SIG-M5 treated with dmso at 0.1 percent for 504 hours (cell line): Measurements from ENCODE around the gene IRAK3.
"Not testable (repeated sequence)": the region's sequence is repeated elsewhere in the genome, so short reads cannot be mapped to it uniquely, and the experiment has no call there.

ENCODE experiments used
- DNase-seq: peaks from one replicate; lab custom pipeline; 2025; ENCODE audit not compliant: unreplicated experiment; lab: John Stamatoyannopoulos, UW

The IRAK3 gene

DNA sequence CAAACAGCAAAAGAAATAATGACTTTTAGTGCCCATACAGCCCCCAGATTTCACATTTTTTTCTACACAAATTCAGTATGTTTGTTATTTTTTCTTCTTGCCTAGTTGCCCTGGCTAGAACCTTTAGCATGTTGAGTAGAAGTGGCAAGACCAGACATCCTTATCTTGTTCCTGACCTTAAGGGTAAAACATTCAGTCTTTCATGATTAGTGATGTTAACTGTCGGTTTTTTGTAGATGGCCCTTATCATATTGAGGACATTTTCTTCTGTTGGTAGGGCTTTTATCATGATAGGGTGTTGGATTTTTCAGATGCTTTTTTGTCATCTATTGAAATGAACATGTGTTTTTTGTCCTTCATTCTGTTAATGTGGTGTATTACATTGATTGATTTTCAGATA is 17.1 kb downstream of the IRAK3 start:
- DNase-seq, result no peak

DNA sequence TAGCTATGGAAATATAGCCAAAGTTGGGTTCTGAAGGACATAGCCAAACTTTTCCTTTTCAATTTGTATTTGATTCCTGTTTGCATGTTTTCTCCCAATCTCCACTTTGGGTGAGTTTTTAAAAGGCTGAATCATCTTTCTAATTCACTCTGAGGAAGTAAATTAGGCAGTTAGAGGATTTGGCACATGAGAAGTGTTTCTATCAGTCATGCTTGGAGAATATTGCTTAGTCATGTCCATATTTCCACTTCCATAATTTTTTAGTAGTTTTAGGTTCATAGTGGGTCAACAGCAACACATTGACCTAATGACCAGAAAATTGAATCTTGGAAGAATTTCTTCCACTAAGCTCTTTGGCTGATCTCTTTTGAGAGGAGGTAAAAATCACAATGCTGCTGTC is 21.8 kb downstream of the IRAK3 start:
- DNase-seq, result peak; percentile 50

DNA sequence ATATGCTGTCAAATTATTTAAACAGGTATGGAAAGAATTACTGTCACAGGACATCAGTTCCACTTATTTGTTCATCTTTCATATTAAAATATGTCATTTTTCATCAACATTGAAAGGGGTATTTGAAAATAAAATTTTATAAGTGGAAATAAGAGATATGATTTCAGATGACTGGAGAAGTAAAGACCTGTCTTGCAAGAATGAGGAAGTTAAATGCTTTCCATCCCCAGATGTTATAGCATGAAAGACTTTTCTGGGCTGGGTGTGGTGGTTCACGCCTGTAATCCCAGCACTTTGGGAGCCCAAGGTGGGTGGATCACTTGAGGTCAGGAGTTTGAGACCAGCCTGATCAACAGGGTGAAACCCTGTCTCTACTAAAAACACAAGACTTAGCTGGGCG is 22.6 kb downstream of the IRAK3 start:
- not testable (repeated sequence) for DNase-seq

DNA sequence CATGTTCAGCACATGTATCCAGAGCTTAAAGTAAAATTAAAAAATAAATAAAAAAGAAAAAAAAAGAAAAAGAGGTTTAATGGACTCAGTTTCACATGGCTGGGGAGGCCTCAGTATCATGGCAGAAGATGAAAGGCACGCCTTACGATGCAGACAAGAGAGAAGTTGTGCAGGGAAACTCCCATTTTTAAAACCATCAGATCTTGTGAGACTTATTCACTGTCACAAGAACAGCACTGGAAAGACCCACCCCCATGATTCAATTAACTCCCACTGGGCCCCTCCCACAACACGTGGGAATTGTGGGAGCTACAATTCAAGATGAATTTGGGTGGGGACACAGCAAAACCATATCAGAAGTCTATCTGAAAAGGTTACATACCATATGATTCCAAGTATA is 24.0 kb downstream of the IRAK3 start:
- DNase-seq, result not testable (repeated sequence)

DNA sequence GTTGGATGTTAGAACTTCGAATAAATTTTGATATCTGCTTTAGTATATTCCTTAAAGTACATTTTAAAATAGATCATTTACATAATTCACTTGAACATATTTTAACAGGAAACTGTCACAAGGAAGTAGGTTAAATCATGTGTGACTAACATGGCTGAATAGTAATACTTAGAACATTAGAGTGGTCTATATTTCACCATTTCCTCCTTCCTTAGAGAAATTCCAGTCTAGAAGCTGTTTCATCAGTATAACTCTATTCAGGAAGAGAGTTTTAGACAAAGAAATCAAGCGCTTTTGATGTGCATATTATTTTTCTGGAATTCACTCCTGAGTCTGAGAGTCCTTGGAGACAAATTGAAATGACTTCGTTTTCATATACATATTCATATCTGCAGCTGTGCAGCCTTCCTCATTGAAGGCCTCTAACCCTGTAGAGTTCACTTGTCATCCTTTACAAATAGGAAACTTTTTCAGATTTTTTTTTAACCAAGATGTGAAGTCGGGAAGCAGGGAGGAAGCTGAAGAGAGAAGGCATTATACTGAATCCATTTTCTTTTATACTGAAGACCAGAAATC is 28.4 kb downstream of the IRAK3 start:
- DNase-seq, result peak; percentile 18

DNA sequence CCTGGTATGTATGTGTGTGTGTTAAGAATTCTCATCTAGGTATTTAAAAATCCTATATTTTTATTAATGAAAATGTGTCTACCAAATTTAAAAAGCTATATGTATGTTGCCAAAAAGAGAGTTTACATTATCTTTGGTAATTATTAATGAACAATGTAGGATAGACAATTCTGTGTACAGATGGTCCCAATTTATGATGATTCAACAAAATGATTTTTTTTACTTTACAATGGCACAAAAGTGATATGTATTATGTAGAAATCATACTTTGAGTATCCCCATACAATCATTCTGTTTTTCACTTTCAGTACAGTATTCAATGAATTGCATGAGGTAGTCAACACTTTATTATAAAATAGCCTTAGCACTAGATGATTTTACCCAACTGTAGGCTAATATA is 39.4 kb downstream of the IRAK3 start:
- DNase-seq, result no peak

DNA sequence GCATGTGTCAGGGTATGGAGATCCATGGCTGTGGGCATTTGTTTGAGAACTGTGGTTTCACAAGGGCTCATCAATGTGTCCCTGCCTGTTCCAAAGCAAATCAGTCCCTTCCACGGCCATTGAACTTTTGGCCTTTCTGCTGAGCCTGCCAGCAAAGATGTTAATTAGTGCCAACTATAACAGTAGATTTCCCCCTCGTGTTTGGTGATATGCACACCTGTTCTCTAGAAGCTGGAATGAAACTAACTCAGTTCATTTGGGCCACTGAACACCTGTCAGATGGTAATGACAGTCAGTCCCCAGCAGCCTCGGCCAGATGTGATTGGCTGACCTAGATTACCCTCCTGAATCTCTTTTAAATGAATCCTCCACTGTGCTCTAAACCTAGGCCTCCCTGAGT is 43.2 kb downstream of the IRAK3 start:
- DNase-seq, result no peak

DNA sequence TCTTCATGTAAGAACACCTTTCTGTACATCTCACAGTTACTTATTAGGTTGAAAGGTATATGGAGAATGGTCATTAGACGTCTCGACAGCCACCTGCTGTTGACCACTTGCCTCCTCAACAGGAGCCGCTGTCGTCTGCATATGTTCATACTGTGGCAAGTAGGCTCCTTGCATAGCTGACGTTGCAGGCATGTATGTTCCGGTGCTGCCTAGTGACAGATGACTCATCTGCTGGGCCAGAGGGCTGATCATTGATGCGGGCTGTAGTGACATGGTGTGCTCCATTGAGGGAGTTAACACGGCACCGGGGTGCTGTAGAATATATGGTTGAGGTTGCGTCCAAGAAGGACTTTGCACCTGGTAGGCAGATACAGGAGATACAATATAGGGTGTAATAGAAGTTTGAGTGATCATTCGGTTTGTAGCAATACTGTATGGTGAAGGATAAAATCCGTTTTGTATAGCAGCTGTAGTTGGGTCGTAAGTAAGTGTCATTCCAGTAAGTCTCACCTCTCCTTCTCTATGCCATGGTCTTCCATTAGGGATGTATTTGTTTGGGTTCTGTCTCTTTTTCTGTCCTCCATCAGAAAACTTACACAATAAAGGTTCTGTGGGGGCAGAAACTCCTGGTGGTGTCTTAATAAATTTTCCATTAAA is 45.2 kb downstream of the IRAK3 start:
- peak; percentile 90 for DNase-seq

DNA sequence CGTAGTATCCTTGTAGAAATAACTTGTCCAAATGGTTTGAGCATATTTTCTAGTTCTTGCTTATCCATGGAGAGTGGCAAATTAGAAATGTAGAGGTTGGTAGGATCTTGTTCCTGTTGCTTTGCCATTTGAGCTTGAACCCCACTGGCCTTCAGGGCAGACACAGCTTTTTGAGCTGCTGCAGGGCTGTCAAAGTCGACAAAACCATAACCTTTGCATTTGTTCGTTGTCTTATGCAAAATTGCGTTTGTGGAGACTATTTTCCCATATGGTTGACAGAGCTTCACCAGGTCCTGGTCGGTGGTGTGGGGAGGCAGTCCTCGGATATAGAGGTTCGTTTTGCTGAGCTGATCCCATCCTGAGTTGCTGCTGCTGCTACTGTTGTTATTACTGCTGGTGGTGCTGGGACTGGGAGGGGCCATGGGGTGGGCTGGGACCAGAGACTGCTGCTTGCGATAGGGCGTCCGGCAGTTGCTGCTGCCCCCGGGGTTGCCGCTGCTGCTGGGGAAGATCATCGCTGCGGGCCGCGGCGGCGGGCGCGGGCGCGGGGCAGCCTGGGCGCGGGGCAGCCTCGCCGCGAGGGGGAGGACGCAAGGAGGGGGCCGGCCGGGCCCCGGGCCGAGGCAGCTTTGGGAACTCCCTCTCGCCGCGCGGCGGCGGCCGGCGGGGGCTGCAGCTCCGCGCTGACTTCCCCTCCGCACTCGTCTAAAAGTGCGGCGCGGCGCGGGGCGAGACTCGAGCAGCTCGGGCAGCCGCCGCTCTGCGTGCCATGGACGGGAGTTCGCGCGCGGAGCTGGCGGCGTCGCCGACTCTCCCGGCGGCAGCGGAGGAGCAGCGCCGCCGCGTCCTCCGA is 46.0 kb downstream of the IRAK3 start:
- DNase-seq, result peak; percentile 70

DNA sequence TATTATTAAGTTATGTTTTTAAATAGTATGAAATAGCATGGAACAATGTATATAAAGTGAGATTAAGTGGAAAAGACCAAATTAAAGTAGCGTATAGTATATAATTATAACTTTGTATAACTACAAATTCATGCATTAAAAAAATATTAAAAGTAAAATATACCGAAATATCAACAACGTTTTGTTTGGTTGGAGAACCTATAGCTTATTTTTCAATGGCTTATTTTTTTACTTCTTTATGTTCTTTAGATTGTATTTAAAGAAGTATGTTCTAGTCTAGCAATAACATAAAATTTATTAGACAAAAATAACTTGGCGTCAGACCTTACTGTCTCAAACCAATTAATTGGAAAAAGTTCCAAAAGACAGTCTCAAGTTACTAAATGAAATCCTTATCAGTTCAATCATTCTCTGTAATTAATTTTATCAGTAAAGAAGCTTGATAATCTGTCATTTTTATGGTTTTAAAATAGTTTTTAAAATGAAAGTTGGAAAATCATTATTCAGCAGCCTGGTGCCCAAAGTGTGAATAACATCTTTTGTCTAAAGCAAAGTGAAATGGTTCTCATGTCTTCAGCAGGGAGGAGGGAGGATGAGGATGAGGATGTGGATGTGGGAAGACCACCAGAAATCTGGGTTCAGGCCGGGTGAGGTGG is 46.7 kb downstream of the IRAK3 start:
- DNase-seq, result peak; percentile 48

DNA sequence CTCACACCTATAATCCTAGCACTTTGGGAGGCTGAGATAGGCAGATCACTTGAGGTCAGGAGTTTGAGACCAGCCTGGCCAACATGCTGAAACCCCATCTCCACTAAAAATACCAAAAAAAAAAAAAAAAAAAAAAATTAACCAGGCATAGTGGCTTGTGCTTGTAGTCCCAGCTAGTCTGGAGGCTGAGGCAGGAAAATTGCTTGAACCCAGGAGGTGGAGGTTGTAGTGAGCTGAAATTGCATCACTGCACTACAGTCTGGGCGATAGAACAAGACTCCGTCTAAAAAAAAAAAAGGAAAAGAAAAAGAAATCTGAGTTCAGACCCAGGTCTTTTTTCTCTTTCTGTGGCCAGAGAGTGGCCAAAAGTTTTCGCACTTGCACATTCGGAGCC is 47.3 kb downstream of the IRAK3 start:
- peak; percentile 17 for DNase-seq

DNA sequence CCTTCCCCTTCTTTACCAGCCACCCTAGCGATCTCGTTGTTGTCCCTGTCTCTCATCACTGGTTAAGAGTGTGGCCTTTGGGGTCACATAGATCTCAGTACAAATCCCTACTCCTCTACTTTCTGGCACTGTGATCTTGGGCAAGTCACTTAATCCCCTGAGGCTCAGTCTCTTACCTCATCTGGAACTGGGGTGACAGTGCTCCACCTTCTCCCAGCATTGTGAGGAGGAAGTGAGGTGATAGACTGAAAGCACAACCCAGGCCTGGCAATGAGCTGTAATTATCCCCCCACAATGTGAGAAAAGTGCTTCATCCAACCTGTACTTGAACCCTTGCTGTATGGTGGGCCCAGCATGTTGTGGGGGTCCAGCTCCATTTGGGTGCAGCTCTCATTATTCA is 48.0 kb downstream of the IRAK3 start:
- peak; percentile 82 for DNase-seq

DNA sequence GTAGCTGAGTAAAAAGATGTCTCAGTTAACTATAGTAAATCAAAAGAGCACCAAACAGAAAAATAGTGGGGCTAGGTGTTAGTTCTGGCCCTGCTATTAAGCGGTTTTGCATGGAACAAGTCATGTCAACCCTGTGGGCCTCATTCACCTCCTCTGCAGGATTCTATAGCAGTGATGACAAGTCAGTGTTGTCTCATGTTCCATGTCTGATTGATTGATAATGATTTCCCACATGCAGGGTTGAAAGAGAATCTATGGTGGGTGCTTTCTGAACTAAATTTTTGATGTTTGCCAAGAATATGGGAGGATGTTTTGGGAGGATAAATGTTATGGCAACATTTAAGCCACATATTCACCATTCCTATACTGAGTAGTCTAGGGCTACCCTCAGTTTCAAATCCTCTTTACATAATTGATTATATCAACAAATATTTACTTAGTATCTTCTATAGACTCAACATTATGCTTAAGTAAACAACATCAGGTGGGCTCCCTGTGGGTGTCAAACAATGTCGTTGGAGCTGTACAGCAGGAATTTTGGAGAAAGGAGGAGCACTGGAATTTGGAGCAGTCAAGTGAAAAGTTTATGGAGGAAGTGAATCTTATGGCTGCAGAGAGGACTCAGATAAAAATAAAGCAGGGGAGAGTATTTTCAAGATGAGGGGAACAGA is 48.6 kb downstream of the IRAK3 start:
- peak; percentile 65 for DNase-seq

DNA sequence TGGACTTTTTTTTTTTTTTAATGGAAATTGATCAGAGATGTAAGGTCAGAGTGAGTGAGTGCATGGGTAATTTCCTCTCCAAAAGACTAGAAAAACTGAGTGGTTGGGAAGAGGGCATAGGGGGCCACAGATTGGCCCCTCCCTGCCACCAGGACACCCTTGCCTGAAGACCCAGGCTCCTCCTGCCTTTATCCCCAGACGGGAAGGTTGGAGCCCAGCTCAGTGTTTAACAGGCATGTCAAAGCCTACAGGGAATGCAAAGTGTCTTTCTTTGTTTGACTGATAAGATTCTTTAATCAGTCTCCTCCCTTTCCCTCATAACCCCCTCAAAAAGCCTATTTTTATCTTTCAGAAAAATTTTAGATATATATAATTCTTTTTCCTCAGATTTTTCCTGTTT is 50.3 kb downstream of the IRAK3 start:
- DNase-seq, result no peak

DNA sequence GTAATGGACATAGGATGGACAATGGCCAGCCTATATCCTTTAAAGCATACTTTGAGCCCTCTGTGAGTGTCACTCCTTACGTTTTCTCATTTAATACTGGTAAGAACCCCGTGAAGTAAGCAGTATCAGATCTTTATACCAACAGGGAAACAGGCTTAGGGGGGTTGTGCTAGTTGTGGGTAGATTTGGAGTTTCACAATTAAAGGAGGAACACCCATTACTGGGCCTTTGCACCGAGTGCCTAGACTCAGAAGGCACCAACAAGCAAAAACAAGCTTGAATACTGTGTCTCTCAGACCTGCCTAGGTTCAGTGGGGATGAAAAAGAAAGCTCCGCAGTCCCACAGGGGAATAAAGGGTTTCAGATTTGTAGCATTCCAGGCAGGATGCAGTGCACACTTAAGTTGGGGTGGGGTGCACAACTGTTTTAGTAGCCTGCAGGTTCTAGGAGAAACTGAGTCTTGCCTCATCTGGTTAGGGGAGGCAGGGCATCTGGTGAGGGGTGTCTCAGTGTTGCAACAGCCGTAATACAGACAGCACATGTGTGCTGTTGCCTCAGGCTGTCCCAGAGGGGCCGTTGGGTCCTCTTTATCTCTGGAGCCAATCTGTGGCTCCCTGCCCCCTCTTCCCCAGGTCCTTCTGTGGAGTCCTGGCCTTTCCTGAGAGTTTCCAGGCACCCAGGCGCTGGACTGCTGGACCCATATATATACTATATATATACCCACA is 51.2 kb downstream of the IRAK3 start:
- DNase-seq, result peak; percentile 96

DNA sequence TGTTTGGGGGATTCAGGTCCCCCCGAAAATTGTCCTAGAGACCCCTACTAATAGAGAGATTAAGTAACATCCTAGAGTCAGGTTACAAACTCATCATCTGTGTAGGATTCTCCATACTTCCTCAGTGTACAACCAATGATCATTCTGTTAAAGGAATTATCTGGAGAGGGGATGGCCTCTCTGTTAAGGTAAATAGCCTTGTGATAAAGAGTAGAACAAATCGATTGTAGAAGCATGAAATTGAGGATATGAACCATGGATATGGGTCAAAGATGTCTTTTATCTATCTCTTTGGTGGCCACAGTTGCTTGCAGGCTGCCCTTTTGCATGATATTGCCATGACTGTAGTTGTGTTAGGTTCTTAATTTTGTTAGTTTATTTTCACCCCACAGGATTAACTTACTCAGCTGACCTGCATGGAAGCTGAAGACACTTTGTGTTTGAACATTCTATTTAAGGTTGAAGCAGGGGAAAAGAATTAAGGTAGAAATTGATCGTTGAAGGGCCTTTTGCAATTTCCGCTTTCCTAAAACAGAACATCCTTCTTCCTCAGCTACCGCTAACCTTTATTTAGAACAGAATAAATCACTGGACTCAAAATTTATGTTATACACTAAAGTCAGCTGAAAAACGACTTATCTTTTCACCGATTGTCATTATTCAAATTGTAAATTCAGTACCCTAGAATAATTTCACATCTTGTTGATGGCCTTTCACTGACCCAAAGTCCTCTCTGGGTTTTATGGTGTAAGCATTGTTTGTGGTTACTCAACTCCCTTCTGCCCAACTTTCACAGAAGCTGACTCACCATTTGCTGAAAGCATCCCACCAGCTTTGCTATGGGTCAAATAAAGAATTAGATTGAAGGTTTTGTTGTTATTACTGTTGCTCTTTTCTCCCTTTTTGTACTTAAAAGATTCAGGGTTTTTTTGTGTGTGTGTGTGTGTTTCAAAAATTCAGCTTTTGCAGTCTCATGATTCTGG is 52.3 kb downstream of the IRAK3 start:
- DNase-seq, result peak; percentile 96

DNA sequence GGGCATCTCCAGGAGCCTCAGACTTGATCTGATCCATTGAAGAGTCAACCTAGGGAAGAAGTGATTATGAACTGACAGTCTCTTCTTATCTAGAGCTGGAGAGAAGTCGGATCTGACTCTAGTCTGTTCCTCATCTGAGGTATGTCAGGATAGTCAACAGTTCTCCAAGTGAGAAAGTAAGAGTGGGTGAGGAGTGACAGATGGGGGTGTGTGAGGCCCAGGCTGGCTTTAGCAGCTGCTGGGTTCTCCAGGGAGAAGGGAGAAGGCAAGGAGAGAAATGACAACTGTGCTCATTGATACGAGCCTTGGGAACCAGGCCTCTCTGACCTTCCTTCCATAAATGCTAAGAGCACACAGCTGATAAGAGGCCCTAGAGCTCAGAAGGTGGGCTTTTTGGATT is 53.3 kb downstream of the IRAK3 start:
- peak; percentile 25 for DNase-seq

DNA sequence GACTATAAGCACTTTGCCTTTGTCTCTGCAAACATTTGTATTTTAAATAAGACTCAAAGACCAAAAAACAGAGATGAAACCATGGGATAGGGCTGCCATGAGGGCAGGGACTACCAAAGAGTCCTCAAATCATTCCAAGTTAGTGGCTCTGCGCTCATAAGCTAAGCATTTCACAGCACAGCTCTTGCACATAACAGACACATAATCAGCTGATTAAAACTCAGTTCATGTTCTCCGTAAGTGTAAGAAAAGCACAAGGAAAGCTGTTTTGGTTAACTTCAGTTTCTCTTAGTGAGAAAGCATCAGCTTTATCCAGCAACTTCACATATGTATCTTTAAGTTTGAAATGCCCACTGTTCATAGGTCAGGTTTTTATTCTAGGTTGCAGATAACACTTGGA is 54.9 kb downstream of the IRAK3 start:
- DNase-seq, result no peak

DNA sequence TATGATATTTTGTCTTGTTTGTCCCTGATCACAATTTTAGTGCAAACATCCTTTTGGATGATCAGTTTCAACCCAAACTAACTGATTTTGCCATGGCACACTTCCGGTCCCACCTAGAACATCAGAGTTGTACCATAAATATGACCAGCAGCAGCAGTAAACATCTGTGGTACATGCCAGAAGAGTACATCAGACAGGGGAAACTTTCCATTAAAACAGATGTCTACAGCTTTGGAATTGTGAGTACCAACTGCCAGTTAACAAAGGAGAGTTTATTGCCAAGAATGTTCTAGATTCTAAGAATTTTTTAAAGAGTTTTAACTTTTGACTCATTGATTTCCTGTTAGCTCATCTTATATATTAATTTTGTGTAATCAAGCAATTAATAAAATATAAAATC is 55.4 kb downstream of the IRAK3 start:
- DNase-seq, result no peak
